HG03139 (cell line): Measurements from ENCODE around the gene HMG20B.
"Not testable (repeated sequence)": the region's sequence is repeated elsewhere in the genome, so short reads cannot be mapped to it uniquely, and the experiment has no call there.

Experiments
- ATAC-seq: cut with Tn5 transposase; IDR thresholded peaks from one replicate; pipeline ENCODE4 v1.9.1; 2021; ENCODE audit not compliant: unreplicated experiment

HMG20B gene

DNA sequence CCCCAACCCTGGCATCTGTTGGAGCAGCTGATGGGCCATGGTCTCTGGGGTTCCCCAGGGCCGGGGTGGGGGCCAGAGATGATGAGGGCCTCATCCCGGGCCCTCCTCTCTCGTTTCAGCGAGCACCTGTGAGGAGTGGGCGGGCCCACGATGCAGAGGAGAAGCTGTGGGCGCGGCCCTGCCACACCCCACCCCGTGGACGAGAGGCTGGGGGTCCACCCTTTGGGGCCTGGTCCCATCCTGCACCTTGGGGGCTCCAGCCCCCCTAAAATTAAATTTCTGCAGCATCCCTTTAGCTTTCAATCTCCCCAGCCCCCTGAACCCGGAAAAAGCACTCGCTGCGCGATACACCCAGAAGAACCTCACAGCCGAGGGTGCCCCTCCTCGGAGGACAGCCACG, 5.6 kb downstream of the HMG20B start:
- ATAC-seq, result no peak

DNA sequence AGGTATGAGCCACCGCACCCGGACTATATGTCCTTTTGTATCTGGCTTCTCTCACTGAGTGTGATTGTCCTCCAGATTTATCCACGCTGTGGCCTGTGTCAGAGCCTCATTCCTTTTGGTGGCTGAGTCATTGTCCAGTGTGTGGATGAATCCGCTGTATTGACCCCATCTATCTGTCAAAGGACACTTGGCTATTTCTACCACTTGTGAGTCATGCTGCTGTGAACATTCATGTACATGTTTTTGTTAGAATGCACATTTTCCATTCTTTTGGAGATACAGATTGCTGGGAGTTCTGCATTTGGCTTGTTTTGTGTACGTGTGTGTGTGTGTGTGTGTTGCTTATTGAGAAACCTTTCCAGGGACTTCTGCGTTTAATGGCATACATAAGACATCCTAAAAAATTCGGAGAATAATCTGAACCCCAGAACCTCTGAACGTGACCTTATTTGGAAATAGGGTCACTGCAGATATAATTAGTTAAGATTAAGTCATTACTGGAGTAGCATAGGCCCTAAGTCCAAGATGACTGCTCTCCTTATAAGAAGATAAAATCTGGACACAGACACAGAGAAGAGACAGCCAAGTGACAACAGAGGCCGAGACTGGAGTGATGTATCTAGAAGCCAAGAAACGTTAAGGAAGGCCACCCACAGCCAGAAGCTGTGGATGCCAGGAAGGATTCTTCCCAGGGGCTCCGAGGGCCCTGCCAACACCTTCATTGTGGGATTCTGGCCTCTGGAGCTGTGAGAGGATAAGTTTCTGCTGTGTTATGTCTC, 7.6 kb downstream of the HMG20B start:
- ATAC-seq, result no peak

DNA sequence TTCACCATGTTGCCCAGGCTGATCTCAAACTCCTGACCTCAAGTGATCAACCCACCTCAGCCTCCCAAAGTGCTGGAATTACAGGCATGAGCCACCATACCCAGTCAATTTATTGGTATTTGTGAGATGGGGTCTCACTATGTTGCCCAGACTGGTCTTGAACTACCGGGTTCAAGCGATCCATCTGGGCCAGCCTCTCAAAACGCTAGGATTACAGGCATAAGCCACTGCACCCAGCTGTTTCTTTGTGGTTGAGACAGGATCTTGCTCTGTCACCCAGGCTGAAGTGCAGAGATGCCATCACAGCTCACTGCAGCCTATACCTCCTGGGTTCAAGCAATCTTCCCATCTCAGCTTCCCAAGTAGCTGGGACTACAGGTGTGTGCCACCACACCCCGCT, 9.0 kb downstream of the HMG20B start:
- ATAC-seq, result not testable (repeated sequence)

DNA sequence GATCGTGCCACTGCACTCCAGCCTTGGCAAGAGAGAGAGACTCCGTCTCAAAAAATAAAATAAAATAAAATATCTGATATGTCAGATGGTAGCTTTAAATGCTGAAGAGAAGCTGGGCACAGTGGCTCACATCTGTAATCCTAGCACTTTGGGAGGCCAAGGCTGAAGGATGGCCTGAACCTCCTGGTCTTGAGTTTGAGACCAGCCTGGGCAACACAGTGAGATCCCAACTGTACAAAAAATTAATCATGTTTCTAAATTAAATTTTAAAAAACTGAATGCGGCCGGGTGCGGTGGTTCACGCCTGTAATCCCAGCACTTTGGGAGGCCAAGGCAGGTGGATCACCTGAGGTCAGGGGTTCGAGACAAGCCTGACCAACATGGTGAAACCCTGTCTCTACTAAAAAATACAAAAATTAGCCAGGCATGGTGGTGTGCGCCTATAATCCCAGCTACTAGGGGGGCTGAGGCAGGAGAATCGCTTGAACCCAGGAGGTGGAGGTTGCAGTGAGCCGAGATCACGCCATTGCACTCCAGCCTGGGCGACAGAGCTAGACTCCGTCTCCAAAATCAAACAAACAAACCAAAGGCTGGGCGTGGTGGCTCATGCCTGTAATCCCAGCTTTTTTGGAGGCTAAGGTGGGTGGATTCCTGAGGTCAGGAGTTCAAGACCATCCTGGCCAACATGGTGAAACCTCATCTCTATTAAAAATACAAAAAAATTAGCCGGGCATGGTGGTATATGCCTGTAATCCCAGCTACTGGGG, 11.5 kb downstream of the HMG20B start:
- ATAC-seq, result not testable (repeated sequence)

DNA sequence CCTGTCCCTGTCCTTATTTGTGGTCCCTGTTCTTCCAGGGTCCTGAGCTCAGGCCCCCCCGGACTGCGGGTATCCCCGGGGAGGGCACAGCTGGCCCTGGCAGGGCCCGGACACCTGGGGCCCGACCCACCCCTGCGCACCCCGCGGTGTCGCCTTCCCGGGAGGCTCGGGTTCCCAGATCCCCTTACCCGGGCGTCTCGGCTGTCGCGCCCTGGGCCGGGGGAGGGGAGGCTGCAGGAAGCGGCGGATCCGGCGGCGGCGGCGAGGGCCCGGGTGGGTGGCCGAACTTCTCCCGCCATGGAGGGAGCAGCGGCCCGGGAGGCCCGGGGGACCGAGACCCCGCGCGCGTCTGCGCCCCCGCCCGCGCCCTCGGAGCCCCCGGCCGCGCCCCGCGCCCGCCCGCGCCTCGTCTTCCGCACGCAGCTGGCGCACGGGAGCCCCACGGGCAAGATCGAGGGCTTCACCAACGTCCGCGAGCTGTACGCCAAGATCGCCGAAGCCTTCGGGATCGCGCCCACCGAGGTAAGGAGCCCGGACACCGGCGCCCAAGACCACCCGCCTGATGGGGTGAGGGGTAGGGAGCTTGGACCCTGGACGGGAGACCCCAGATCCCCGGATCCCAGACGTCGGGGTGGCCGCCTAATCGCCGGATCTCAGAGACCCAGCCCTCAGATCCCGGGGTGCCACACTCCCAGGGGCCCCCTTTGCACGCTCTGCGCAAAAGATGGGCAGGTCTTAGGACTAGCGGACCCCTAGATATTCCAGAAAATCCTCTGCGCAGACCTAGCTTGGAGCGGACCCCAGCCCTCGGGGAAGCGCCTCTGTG, 12.8 kb downstream of the HMG20B start, which contains the start of gene GIPC3:
Gene GIPC3, plus strand, starts transcription at position 178 of the 826 bp plus-strand sequence. Its CDS starts 120 bp downstream, at position 298.
- no peak for ATAC-seq

DNA sequence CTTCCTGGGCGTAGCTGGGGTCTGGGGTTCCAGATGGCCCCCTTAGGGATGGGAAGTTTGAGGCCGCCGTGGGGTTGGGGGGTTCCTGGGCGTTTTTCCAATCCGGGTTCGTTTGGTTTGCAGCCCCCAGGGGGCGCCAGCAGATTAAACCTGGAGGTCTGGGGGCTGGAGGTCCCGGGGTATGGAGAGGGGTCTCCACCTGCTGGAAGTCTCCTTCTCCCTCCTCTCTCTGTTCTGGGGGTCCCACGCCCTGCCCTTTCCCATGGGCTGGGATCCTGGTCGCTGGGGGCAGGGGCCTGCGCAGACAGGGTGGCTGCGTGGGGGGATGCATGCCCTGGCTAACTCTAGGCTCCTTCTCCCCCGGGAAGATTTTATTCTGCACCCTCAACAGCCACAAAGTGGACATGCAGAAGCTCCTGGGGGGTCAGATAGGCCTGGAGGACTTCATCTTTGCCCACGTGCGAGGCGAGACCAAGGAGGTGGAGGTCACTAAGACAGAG, 13.4 kb downstream of the HMG20B start:
- ATAC-seq, result no peak

DNA sequence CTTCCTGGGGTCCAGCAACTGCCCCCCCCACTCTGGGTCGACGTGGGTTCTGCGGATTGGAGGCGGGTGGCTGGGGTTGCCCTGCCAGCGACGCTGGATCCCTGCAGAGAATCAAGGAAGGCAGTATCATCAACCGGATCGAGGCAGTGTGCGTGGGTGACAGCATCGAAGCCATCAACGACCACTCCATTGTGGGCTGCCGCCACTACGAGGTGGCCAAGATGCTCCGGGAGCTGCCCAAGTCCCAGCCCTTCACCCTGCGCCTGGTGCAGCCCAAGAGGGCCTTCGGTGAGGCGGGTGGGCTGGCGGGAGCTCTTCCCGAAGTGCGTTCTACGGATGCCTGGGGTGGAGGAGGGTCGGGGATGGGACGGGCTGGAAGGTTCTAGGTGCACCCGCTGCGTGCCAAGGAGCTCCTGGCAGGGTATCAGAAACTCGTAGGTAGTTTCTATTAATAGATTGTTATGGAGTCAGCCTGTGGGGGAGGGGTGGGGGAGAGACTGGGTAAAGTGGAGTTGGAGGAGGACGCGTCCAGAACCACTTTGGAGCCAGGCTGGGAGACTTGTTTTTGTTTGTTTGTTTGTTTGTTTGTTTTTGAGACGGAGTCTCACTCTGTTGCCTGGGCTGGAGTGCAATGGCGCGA, 14.1 kb downstream of the HMG20B start:
- no peak for ATAC-seq

DNA sequence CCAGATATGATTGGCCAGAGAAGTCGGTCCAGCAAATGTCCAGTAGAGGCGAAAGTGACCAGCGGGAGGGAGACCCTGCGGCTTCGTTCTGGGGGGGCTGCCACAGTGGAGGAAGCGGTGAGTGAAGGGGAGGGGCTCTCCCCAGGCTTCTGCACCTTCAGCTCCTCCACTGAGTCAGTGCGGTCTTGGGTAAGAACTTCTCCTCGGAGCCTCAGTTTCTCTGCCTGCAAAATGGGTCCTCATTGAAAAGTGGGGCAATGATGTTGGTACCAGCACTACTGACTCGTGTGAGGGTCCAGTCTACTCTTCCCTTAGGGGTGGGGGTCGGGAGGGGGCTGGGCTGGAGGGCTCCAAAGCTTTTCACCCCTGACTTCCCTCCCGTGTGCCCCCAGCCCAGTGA, 16.7 kb downstream of the HMG20B start:
- no peak for ATAC-seq

DNA sequence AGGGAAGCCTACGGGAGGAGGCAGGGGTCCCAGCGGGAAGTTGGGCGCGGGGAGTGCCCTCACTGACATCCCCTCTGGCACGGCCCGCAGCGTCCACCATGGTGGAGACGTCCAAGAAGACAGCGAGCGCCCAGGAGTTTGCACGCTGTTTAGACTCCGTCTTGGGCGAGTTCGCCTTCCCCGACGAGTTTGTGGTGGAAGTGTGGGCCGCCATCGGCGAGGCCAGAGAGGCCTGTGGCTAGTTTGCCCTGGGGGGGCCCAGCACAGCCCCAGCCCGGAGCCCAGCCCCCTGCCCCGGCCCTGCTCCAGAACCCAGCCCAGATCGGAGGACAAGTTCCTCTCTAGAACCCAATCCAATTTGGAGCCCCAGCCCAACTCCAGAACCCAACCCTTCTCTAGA, 17.2 kb downstream of the HMG20B start:
- no peak for ATAC-seq

DNA sequence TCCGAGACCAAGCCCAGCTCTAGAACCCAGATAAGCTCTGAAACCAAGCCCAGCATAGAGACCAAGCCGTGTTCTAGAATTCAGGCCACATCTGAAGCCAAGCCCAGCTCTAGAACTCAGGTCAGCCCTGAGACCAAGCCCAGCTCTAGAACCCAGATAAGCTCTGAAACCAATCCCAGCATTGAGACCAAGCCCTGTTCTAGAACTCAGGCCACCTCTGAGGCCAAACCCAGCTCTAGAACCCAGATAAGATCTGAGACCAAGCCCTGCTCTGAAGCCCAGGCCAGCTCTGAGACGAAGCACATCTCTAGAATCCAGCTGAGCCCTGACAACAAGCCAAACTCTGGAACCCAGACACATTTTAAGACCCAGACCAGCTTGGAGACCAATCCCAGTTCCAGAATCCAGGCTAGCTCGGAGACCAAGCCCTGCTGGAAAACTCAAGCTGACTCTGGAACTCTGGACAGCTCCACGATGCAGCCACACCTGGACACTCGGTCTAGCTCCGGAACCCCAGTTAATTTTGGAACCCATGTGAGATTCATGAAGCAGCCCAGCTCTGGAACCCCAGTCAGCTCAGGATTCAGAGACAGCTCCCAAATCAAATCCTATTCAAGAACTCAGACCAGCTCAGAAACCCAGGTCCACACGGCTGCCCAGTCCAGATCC, 18.4 kb downstream of the HMG20B start:
- no peak for ATAC-seq

DNA sequence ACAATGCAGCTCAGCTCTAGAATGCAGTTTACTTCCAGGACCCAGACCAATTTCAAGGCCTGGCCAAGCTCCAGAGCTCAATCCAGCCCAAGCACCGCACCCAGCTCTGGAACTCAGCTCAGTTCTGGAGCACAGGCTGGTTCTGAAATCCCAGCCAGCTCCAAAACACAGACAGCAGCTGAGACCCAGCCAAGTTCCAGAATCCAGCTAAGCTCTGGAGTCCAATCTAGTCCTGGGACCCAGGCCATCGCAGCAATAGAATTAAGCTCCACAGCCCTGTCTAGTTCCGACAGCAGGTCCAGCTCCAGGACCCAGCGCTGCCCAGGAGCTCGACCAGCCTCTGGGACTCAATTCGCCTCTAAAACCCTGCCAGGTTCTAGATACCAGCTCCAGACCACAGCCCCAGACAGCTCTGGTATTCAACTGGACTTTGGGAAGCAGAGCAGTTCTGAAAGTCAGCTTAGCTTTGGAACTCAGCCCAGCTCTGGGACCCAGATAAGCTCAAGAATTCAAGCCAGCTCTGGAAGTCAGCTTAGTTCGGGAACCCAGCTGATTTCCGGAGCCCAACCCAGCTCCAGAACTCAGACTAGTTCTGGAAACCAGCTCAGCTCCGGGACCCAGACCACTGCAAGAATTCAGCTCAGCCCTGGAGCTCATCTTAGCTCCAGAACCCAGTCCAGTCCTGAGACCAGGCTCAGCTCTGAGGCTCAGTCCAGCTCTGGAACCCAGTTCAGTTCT, 19.3 kb downstream of the HMG20B start:
- ATAC-seq, result no peak

DNA sequence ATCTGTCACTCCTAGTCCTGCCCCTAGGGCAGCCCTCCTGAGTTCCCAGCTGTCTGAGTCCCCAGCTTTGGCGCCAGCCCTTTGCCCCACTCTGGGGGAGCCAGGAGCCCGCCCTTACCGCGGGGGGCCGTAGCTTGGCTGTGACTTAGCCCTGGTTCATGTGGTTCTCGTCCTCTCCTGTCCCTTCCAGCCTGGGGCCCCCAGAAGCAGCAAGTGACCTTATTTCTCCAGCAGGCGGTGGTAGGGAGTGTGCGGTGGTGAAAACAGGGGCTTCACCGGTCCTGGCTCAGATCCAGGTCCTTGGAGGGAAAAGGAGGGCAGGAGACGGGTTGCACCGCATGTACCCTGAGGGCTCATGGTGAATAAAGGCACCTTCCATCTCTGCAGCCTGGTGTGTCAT, 20.4 kb downstream of the HMG20B start:
- ATAC-seq, result no peak

DNA sequence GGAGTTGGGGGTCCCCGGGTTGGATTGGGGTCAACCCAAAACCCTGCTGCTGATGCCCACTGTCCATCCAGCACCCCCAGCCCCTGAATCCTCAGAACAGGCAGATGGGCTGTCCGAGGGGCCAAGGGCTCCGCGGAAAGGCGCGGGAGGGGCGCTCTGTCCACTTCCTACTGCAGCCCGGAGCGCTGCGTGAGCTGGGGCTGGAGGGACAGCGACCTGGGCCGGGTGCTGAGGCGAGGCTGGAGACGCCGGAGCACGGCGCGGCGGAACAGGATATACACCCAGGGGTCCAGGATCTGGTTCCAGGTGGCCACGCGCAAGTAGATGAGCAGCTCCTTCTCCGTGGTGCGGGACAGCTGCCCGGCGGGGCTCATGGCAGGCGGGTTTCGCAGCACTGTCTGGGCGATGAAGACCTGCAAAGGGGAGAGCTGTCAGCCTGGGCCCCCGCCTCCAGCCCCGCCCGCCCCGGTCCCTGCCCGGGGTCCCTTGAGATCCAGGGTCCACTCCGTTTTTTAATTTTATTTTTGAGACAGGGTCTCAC, 22.8 kb downstream of the HMG20B start:
- no peak for ATAC-seq

DNA sequence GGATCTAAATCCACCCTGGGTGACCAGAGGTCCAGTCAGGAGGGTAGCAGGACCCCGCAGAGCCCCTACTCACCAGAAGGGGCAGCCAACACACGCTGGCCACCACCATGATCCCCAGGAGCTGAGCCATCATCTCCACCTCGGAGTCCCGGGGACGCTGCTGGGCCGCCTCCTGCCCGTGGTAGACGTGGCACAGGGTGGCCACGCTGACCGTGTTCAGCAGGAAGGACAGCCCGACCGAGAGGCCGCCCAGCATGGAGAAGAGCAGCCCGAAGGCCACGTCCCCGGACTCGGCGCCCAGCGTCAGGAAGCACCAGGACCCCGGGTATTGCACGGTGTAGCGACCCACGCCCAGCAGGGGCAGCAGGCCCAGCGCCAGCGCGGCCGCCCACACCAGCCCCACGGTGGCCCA, 27.0 kb downstream of the HMG20B start:
- no peak for ATAC-seq

DNA sequence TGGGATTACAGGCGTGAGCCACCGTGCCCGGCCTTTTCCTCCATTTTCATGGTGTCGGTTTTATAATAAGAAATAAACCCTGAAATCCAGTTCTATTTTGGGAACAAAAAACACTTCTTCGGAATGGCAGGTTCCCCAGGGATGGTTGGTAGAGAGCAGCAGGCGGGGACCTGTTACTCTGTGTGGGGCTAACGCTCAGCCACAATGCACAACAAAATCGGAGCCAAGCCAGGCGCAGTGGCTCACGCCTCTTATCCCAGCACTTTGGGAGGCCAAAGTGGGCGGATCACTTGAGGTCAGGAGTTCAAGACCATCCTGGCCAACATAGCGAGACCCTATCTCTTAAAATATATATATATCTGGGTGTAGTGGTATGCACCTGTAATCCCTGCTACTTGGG, 28.3 kb downstream of the HMG20B start:
- no peak for ATAC-seq

DNA sequence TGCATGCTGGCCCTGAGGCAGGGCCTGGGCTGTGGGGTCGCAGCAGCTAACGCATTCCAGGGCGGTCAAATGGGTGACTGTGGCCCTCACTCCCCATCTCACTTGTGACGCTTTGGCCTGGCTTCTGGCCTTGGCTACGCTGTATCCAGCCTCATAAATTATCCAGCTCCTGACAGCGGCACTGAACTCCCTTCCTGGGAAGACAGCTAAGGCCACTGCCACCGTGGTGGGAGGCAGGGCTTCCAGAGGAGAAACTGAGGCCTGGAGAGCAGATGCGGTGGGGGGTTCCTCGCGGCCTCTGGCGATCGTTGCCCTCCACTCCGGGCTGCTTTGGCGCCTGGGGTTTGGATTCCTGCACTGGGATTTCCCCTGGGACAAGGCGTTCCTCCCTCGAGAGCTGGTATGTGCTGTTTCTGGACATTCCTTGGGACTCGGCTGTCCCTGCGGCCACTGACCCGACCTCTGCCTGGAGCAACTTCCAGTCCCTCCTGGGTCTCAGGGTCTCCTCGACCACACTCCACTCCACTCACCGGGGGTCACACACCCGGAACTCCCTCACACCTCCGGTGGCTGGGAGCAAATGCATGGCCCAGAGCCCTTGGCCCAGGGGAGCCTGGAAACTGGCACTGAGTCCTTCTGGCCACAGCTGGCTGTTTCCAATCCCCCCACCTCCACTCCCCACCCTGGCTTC, 30.5 kb downstream of the HMG20B start:
- ATAC-seq, result no peak

DNA sequence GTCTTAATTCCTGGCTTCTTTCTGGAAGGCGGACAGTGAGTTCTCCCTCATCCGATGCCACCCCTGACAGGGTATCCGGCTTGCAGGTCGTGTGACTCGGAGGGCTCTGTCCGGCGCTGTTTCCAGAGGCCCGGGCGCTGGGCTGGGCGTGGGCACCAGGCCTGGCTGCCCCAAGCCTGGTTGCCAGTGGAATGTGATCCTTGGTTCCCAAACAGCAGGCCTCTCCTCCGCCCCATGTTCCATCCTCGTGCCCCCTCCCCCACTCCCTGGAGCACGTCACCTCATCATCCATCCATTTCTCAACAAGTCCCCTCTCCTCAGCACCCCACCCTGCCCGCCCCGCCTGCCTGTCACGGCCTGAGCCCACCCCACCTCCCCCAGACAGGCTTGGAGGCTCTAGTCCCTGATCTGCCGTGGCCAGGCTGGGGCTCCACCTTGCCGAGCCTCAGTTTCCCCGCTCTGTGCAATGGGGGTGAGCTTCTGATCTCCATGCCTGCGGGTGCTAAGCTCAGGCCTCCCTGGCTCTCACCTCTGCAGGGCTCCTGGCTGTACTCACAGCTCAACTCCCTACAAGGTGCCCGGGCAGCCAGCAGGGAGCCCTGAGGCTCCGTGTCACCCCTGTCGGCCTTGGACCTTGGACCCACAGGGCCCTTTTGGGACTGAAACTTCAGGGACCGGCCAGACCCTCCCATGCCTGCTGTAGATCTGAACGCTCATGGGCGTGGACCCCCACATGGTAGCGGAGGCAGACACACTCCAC, 31.7 kb downstream of the HMG20B start:
- no peak for ATAC-seq

DNA sequence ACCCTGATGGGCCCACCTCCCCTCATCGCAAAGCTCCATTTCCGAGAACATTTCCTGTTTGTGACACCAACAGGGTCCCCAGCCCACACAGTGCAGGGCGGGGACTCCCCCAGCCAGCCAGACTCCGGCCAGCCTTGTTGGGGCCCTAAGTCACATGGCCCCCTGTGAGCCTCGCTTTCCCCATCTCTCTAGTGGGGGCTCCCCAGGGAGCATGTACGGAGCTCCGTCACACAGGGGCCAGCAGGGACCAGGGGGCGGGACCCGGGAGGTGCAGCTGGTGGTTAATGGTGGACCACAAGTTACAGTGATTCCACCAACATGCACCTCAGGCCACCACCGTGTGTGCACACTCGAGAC, 32.2 kb downstream of the HMG20B start:
- ATAC-seq, result no peak
